NB4 (cell line): ENCODE results near the gene KCNJ5.

Experiments
- DNase-seq: peaks from one replicate; pipeline ENCODE4 v3.0.0; 2010; ENCODE audit warnings: low read depth
- H3K4me3 ChIP-seq: one replicate; pipeline ENCODE4 v1.5.1; 2011; ENCODE audit warnings: mild to moderate bottlenecking, low read depth, low read length, moderate library complexity
- CTCF ChIP-seq: IDR thresholded peaks from one replicate; pipeline ENCODE4 v1.5.1; 2012; ENCODE audit warnings: low read depth, low read length
- MAX ChIP-seq: IDR thresholded peaks from 2 replicates; pipeline ENCODE4 v1.6.1; 2011; ENCODE audit warnings: low read depth, low read length
- MYC ChIP-seq: IDR thresholded peaks from 2 replicates; pipeline ENCODE4 v1.6.1; 2011; ENCODE audit warnings: low read depth, low read length
- POLR2A ChIP-seq: IDR thresholded peaks from 2 replicates; pipeline ENCODE4 v1.6.1; 2011; ENCODE audit warnings: mild to moderate bottlenecking; ENCODE audit not compliant: insufficient read length; ENCODE audit errors: extremely low read depth

Gene KCNJ5

GRCh38 chr11:128890216-128890542 is 977 bp upstream of the KCNJ5 start:
- H3K4me3 ChIP-seq: no peak overlapping the region
- no peak for DNase-seq
- TF ChIP-seq CTCF (no peak), POLR2A (no peak), MYC (no peak), MAX (no peak)

GRCh38 chr11:128891913-128892398 is 800 bp downstream of the KCNJ5 start:
- TF ChIP-seq POLR2A: no peak
- TF ChIP-seq MAX: no peak
- no peak for TF ChIP-seq MYC
- no peak for TF ChIP-seq CTCF
- no peak overlapping the region for H3K4me3 ChIP-seq
- DNase-seq: no peak

GRCh38 chr11:128892866-128893565 is 1.9 kb downstream of the KCNJ5 start:
- no peak for TF ChIP-seq MAX
- TF ChIP-seq MYC: no peak
- no peak for TF ChIP-seq POLR2A
- TF ChIP-seq CTCF: no peak
- DNase-seq: no peak
- no peak overlapping the region for H3K4me3 ChIP-seq

GRCh38 chr11:128893578-128894285 is 2.6 kb downstream of the KCNJ5 start:
- DNase-seq: no peak
- TF ChIP-seq MYC: no peak
- TF ChIP-seq MAX: no peak
- TF ChIP-seq CTCF: no peak
- no peak for TF ChIP-seq POLR2A
- H3K4me3 ChIP-seq: no peak overlapping the region

- TF ChIP-seq MAX (no peak), POLR2A (no peak), CTCF (no peak), MYC (no peak)
Observed at GRCh38 chr11:128894286-128894681, 3.1 kb downstream of the KCNJ5 start.

GRCh38 chr11:128894685-128895084 is 3.5 kb downstream of the KCNJ5 start:
- TF ChIP-seq CTCF (no peak), MAX (no peak), MYC (no peak)
- DNase-seq: no peak
- no peak overlapping the region for H3K4me3 ChIP-seq

More at GRCh38 chr11:128894286-128894681, 3.1 kb downstream of the KCNJ5 start:
- no peak for DNase-seq
- H3K4me3 ChIP-seq: no peak overlapping the region
